Measurements from ENCODE around the gene EIF2AK3.
"Not testable (repeated sequence)": the region's sequence is repeated elsewhere in the genome, so short reads cannot be mapped to it uniquely, and the experiment has no call there.

The EIF2AK3 gene

GRCh38 chr2:88637464-88637863 is 10.2 kb upstream of the EIF2AK3 start:
- no peak overlapping the region for H3K4me3 ChIP-seq (ENCODE audit: low read depth, low read length)

GRCh38 chr2:88636026-88636425 is 8.8 kb upstream of the EIF2AK3 start:
- no peak overlapping the region for H3K4me3 ChIP-seq (ENCODE audit: low read depth, low read length)

- H3K4me3 ChIP-seq (ENCODE audit: low read depth, low read length): no peak overlapping the region
Measured at GRCh38 chr2:88632569-88632968, 5.3 kb upstream of the EIF2AK3 start.

GRCh38 chr2:88628571-88628939 is 1.3 kb upstream of the EIF2AK3 start:
- H3K4me3 ChIP-seq (ENCODE audit: low read depth, low read length): peak overlapping the region; percentile 60

GRCh38 chr2:88627856-88628570 is 749 bp upstream of the EIF2AK3 start:
- peak overlapping the region; percentile 60 for H3K4me3 ChIP-seq (ENCODE audit: low read depth, low read length)

- H3K4me3 ChIP-seq (ENCODE audit: low read depth, low read length): peak overlapping the region; percentile 86
Measured at GRCh38 chr2:88626171-88627054, 851 bp downstream of the EIF2AK3 start.

GRCh38 chr2:88624477-88624876 is 2.8 kb downstream of the EIF2AK3 start:
- H3K4me3 ChIP-seq (ENCODE audit: low read depth, low read length): no peak overlapping the region

GRCh38 chr2:88623831-88624465 is 3.3 kb downstream of the EIF2AK3 start:
- H3K4me3 ChIP-seq (ENCODE audit: low read depth, low read length): not testable (repeated sequence)

GRCh38 chr2:88622307-88622706 is 5.0 kb downstream of the EIF2AK3 start:
- no peak overlapping the region for H3K4me3 ChIP-seq (ENCODE audit: low read depth, low read length)

GRCh38 chr2:88621432-88621831 is 5.8 kb downstream of the EIF2AK3 start:
- no peak overlapping the region for H3K4me3 ChIP-seq (ENCODE audit: low read depth, low read length)

GRCh38 chr2:88620015-88620414 is 7.2 kb downstream of the EIF2AK3 start:
- H3K4me3 ChIP-seq (ENCODE audit: low read depth, low read length): no peak overlapping the region

GRCh38 chr2:88615822-88616221 is 11.4 kb downstream of the EIF2AK3 start:
- no peak overlapping the region for H3K4me3 ChIP-seq (ENCODE audit: low read depth, low read length)

GRCh38 chr2:88614497-88615157 is 12.6 kb downstream of the EIF2AK3 start:
- no peak overlapping the region for H3K4me3 ChIP-seq (ENCODE audit: low read depth, low read length)

- no peak overlapping the region for H3K4me3 ChIP-seq (ENCODE audit: low read depth, low read length)
Measured at GRCh38 chr2:88613921-88614320, 13.3 kb downstream of the EIF2AK3 start.

- no peak overlapping the region for H3K4me3 ChIP-seq (ENCODE audit: low read depth, low read length)
Measured at GRCh38 chr2:88608184-88608583, 19.1 kb downstream of the EIF2AK3 start.

GRCh38 chr2:88607416-88607815 is 19.8 kb downstream of the EIF2AK3 start:
- H3K4me3 ChIP-seq (ENCODE audit: low read depth, low read length): no peak overlapping the region

- no peak overlapping the region for H3K4me3 ChIP-seq (ENCODE audit: low read depth, low read length)
Measured at GRCh38 chr2:88606371-88607030, 20.8 kb downstream of the EIF2AK3 start.

GRCh38 chr2:88603146-88603545 is 24.1 kb downstream of the EIF2AK3 start:
- no peak overlapping the region for H3K4me3 ChIP-seq (ENCODE audit: low read depth, low read length)

- no peak overlapping the region for H3K4me3 ChIP-seq (ENCODE audit: low read depth, low read length)
Measured at GRCh38 chr2:88602022-88602421, 25.2 kb downstream of the EIF2AK3 start.

GRCh38 chr2:88601286-88601685 is 26.0 kb downstream of the EIF2AK3 start:
- no peak overlapping the region for H3K4me3 ChIP-seq (ENCODE audit: low read depth, low read length)

GRCh38 chr2:88600038-88600465 is 27.2 kb downstream of the EIF2AK3 start:
- H3K4me3 ChIP-seq (ENCODE audit: low read depth, low read length): no peak overlapping the region
